GM19351 (cell line): ENCODE measurements around the gene AK4.

Experiments
- ATAC-seq: cut with Tn5 transposase; IDR thresholded peaks from one replicate; pipeline ENCODE4 v1.9.1; 2021; ENCODE audit warnings: mild to moderate bottlenecking, moderate library complexity; ENCODE audit not compliant: unreplicated experiment

The AK4 gene

DNA sequence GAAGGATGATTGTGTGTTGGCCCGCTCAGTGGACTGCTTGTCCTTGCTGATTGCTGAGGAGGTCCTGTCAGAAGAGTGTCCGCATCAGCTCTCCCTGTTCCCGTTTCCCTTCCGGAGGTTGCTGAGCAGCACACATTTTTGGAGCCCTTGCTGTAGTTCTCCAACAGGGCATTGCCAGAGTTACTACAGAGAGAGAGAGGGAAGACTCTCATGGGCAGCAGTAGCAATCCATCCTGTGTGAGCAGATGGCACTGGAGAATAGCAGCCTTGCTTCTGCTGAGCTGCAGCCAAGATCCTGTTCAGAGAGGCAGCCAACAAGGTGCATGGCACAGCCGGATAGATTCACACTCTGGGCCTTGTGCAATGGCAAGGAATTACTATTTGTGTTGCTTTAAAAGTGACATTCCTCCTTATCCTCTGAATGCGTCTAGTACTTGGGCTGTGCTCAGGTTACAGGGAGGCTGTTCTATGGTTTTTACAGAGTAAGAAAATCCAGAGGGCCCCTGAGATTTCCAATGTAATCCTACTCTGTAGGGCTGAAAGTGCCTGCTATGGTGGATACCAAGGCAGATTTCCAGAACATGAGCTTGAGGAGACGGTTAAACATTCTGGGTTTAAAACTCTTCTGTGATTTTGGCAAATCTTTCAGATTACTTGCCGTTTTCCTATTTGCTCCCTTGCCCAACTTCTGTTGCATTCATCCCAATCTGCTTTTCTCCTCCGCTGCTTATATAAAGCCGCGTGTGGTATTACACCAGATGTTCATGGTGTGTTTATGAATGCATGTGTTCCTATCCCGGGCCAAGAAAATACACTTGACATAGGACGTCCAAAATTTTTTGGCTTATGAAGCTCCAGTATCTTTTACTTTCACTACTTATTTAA is 27.4 kb downstream of the AK4 start:
- ATAC-seq = no peak

- no peak for ATAC-seq
These were observed 28.1 kb downstream of the AK4 start for GRCh38 chr1:65176056-65176450.

- no peak for ATAC-seq
These were observed 28.6 kb downstream of the AK4 start for GRCh38 chr1:65176591-65176990.

GRCh38 chr1:65177457-65177856 is 29.5 kb downstream of the AK4 start:
- ATAC-seq = no peak

DNA sequence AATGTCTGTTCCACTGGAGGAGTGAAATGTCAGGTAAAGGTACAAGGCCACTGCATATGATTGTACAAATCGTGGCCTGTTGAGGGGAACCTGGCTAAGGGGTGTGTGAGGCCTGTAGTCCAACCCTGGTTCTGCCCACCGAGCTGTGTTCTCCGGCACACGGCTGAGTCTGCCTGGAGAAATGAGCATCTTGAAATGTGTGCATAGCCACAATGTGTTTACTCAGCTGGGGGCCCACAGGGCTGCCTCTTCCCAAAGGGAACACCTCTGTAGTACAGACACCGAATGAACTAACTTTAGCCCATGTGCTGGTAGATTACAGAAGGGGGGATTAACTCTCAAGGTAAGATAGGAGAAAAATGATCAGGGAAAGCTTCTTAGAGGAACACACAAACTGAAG is 30.2 kb downstream of the AK4 start:
- ATAC-seq = no peak

DNA sequence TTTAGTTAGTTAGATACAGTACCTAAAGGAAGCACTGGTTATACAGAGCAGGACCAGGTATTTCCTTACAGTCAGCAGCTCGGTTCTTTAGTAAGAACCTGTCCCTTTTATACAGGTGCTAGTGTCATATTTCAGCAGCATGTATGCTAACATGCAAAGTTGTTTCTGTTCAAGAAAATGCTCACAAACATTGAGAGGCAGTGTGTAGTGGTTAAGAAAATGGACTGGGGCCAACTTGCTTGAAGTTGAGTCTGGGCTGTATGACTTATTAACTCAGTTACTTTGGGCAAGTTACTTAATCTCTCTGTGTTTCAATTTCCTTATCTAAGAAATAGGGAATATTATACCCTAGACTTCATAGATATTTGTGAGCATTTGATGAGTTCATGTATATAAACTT is 31.1 kb downstream of the AK4 start:
- no peak for ATAC-seq

GRCh38 chr1:65180977-65181376 is 33.0 kb downstream of the AK4 start:
- no peak for ATAC-seq

- ATAC-seq = peak; percentile 46
These were observed 34.8 kb downstream of the AK4 start for GRCh38 chr1:65182658-65183268.

- ATAC-seq = no peak
These were observed 41.6 kb downstream of the AK4 start for GRCh38 chr1:65189576-65190115.

DNA sequence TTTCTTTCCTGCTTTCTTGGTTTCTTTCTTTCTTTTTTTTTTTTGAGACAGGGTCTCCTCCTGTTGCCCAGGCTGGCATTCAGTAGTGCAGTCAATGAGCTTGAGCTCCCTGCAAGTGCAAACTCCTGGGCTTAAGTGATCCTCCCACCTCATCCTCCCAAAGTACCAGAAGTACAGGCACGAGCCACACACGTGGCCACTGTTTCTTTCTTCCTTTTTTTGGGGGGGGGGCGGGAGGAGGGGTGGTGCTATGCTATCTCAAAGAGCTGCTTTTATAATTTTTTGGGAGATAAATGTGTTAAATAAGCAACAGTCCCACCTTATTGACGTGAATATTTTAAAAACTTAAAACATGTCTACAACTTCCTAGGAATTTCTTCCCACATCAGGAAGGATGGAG is 42.2 kb downstream of the AK4 start:
- no peak for ATAC-seq

DNA sequence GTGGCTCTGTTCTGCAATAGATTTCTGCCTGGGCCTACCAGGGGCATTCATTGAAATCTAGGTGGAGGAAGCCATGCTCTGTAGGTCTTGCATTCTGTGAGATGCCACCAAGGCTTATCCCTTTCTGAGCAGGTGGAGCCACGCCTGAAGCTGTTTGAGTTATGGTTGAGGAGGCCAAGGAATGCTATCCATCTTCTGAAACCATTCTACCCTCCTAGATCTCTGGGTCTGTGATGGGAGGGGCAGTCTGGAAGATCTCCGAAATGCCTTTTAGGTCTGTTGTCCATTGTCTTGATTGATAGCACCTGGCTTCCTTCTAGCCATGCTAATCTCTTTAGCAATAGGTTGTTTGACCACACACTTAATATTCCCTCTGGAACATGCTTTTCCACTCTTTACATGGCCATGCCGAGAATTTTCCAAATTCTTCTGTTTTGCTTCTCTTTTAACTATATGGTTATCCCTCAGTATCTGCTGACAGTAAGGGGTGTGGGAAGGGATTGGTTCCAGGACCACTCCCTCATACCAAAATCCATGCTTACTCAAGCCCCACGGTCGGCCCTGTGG is 45.2 kb downstream of the AK4 start:
- no peak for ATAC-seq

GRCh38 chr1:65195495-65196417 is 47.8 kb downstream of the AK4 start:
- ATAC-seq = no peak

DNA sequence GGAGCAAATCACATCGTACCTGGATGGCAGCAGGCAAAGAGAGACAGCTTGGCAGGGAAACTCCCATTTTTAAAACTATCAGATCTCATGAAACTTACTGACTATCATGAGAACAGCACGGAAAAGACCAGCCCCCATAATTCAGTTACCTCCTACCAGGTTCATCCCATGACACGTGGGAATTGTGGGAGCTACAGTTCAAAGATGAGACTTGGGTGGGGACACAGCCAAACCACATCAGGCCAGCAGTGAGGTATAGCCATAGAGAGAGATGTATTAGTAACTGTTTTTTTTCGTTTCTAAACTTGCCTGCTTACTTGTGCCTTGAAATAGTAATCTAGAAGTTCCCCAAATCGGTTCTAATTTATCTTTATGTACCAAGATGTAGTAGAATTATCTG is 48.9 kb downstream of the AK4 start:
- ATAC-seq = no peak

- ATAC-seq = no peak
These were observed 49.6 kb downstream of the AK4 start for GRCh38 chr1:65197636-65198035.

DNA sequence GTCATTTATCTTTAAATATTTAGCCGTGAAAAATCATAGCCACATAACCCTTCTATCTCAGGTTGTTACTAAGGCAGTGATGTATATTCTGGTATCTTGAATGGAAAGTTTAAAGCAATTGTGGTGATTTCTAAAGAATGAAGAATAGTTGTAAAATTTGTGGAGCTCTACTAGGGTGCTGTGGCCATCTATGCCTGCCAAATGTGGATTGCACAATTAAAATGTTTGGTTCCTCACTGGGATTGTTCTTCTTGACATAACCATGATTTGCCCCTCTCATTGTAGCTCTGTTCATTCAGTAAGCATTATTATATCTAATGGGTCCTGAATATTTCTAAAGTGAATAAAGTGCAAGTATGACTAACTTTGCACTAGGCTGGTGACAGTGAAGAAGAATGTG is 50.1 kb downstream of the AK4 start:
- no peak for ATAC-seq

DNA sequence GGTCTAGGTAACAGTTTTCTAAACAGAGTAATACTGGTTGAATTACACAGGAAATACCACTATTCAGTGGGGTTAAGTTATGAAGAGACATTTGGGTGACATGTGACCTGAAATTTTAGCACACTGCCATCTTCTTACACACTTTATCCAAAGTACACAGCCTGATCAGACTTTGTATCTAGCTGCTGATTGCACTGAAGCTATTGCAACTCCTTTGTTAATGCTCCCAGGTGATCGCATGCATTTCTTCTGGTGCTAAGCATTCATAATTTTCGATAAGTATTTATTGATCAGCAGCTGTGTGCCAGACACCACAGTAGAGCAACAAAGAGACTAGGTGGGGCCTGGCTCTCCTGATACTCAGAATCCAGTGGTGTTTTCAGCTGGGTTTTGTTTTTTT is 52.4 kb downstream of the AK4 start:
- no peak for ATAC-seq

DNA sequence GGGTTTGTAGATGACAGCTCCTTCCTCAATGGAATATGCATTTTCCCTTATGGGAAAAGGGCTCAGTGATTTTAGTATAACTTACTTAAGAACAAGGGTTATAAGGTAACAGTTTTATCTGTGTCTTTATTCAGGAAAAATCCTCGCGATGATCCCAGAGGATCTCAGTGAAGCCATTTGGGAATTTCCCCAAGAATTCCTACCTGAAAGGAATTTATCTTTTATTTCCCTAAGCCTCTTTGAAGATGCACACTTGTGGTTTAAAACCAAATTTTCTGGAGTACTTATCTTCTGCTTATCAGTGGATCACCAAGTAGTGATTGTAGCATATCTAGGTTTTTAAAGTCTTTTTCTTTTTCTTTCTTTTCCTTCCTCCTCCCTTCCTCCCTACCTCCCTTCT is 58.8 kb downstream of the AK4 start:
- no peak for ATAC-seq

DNA sequence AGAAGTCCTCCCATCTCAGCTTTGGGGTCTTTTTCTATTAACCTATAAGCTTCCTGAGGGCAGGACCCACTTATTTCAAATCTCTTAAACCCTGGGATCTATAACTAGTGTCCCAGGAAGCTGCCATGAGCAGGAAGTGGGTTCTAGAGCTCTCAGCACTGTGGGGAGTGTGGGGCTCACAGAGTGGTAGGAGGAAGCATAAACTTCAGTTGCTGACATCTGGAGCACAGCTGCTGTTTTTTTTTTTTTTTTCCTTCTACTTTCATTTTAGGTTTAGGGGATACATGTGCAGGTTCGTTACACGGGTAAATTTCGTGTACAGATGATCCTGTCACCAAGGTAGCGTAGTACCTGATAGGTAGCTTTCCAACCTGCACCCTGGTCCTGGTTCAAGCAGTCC is 59.3 kb downstream of the AK4 start:
- ATAC-seq = peak; percentile 42

GRCh38 chr1:65208563-65208973 is 60.6 kb downstream of the AK4 start:
- ATAC-seq = no peak

- ATAC-seq = peak; percentile 61
These were observed 61.2 kb downstream of the AK4 start for GRCh38 chr1:65209005-65209885.
